Cardiac muscle cell (in vitro differentiated cells and primary cell): ENCODE results near the gene F10. TPM values are rescaled to one million over a fixed set of nuclear protein-coding genes. Genes with fewer than 3 reads are reported as not detected.
A peak's percentile ranks its signal among the peaks of the same experiment; 100 is the strongest.

Experiments used
- DNase-seq, 2 donors: peaks; one replicate each; pipeline versions ENCODE4 v3.0.0 to v3.0.0-alpha.2; 2010 to 2017; ENCODE audit warnings: low read depth in 1 of 2, low spot score in 1 of 2
- H3K27ac ChIP-seq: fragments of 200-600 bp; sonication (generic); 2 replicates; pipeline ENCODE4 v1.5.1; 2016
- H3K27me3 ChIP-seq: fragments of 200-600 bp; sonication (generic); 2 replicates; pipeline ENCODE4 v1.6.0; 2016; ENCODE audit warnings: control low read depth
- H3K36me3 ChIP-seq: fragments of 200-600 bp; sonication (generic); 2 replicates; pipeline ENCODE4 v1.5.1; 2016; ENCODE audit warnings: control low read depth
- H3K4me1 ChIP-seq: fragments of 200-600 bp; sonication (generic); 2 replicates; pipeline ENCODE4 v1.8.1; 2017; ENCODE audit warnings: low read depth, mild to moderate bottlenecking, mixed run types
- H3K4me3 ChIP-seq: fragments of 200-600 bp; sonication (generic); 2 replicates; pipeline ENCODE4 v1.5.1; 2016; ENCODE audit warnings: mild to moderate bottlenecking
- H3K9me3 ChIP-seq: fragments of 200-600 bp; sonication (generic); 2 replicates; pipeline ENCODE4 v1.5.1; 2017; ENCODE audit warnings: low read depth, mild to moderate bottlenecking, control low read depth
- CTCF ChIP-seq: IDR thresholded peaks from 2 replicates; pipeline ENCODE4 v1.5.1; 2012; ENCODE audit warnings: low read depth, mild to moderate bottlenecking, low read length
- polyA plus RNA-seq: library from polyadenylated mRNA; unstranded; fragments of >200 nt; fragmentation: Nextera tagmentation; extraction: Ambion mirVana; gene quantifications from 2 replicates; pipeline ENCODE4 v1.2.1, GENCODE V29; 2016
- total RNA-seq: library from RNA; depleted of rRNA; stranded (reverse); fragments of >200 nt; gene quantifications from 2 replicates; pipeline ENCODE4 v1.2.3, GENCODE V29; 2016

F10 gene
- 5.5 and 6.6 TPM in 2 replicates for total RNA-seq
- polyA plus RNA-seq, result 4.0 and 6.6 TPM in 2 replicates

- DNase-seq, result peak; percentile 52 to 78
- H3K4me1 ChIP-seq, result peaks cover 8% of the 10 kb centered on the region
- H3K36me3 ChIP-seq, result no peaks in the 10 kb centered on the region
- peaks cover 63% of the 10 kb centered on the region for H3K27me3 ChIP-seq
- H3K27ac ChIP-seq, result no peak within 1 kb of the TSS
- no peaks in the 10 kb centered on the region for H3K9me3 ChIP-seq
- no peak within 1 kb of the TSS for H3K4me3 ChIP-seq
- no peak for TF ChIP-seq CTCF
Measured at GRCh38 chr13:113122550-113123225, at the start of gene F10. F10 (plus strand) TSS chr13:113122799; CDS start chr13:113122856, 57 bp downstream.

- H3K4me1 ChIP-seq, result no peaks in the 10 kb centered on the region
- no peaks in the 10 kb centered on the region for H3K36me3 ChIP-seq
- H3K27me3 ChIP-seq, result no peaks in the 10 kb centered on the region
- no peaks in the 10 kb centered on the region for H3K9me3 ChIP-seq
- DNase-seq, result no peak
- TF ChIP-seq CTCF, result no peak
- no peak overlapping the region for H3K27ac ChIP-seq
- H3K4me3 ChIP-seq, result no peak overlapping the region
Measured at GRCh38 chr13:113073942-113074341, 48.7 kb upstream of the F10 start.

- no peaks in the 10 kb centered on the region for H3K4me1 ChIP-seq
- no peak overlapping the region for H3K27ac ChIP-seq
- no peak for DNase-seq
- no peaks in the 10 kb centered on the region for H3K27me3 ChIP-seq
- TF ChIP-seq CTCF, result no peak
- H3K9me3 ChIP-seq, result no peaks in the 10 kb centered on the region
- no peak overlapping the region for H3K4me3 ChIP-seq
- no peaks in the 10 kb centered on the region for H3K36me3 ChIP-seq
Measured at GRCh38 chr13:113074401-113074800, 48.2 kb upstream of the F10 start.

- H3K27me3 ChIP-seq, result no peaks in the 10 kb centered on the region
- TF ChIP-seq CTCF, result no peak
- no peak overlapping the region for H3K27ac ChIP-seq
- no peaks in the 10 kb centered on the region for H3K36me3 ChIP-seq
- no peaks in the 10 kb centered on the region for H3K4me1 ChIP-seq
- DNase-seq, result no peak
- no peaks in the 10 kb centered on the region for H3K9me3 ChIP-seq
- no peak overlapping the region for H3K4me3 ChIP-seq
Measured at GRCh38 chr13:113074876-113075275, 47.7 kb upstream of the F10 start.

- Histone ChIP-seq H3K27ac (no peak overlapping the region), H3K4me3 (no peak overlapping the region), H3K4me1 (no peaks in the 10 kb centered on the region), H3K36me3 (no peaks in the 10 kb centered on the region), H3K9me3 (no peaks in the 10 kb centered on the region), H3K27me3 (no peaks in the 10 kb centered on the region)
- no peak for TF ChIP-seq CTCF
- no peak for DNase-seq
Measured at GRCh38 chr13:113075711-113076110, 46.9 kb upstream of the F10 start.
